Measurements from ENCODE around the gene XIRP2. TPM values are rescaled to one million over a fixed set of nuclear protein-coding genes. Genes with fewer than 3 reads are reported as not detected.

Gene XIRP2
- total and polyA plus RNA-seq, 2 of the 13 experiments (the other 11 are each of a cell fraction or from before 2014, with no cell fraction given) = 0.04 to 0.05 TPM

DNA sequence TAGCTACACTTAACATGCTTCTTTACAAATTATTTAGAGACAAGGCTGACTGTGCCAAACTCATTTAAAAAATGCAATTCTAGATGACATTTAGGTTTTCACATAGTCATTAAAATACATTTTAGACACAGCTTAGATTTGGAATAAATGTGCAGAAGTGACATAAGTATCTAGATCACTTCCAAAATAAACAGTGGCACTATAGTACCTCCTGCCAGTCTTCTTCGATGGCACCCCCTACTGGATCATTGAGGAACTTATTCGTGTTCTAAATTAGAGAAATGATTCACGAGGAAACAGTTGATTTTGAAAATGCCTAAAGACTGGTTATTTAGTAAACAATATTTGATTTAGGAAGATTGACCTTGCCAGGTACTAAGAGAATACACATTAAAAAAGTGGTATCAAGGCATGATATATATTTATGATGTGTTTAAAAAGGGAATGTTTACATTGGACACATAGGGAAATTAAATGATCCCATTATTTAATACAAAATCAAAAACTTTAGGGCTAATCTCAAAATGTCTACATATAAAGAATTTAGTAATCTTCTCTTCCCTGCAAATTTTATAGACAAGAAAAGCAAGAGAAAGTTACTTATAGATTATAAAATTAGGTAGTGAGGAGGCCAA lies 323.9 kb downstream of the XIRP2 start (continued):
- TF ChIP-seq, protein P1, sequence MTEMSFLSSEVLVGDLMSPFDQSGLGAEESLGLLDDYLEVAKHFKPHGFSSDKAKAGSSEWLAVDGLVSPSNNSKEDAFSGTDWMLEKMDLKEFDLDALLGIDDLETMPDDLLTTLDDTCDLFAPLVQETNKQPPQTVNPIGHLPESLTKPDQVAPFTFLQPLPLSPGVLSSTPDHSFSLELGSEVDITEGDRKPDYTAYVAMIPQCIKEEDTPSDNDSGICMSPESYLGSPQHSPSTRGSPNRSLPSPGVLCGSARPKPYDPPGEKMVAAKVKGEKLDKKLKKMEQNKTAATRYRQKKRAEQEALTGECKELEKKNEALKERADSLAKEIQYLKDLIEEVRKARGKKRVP (CRISPR knock-in tag; IDR thresholded peaks at IDR 0.05) = peak in 1 of 2 experiments; percentile 8; a peak in 1 of 4 replicates
- TF ChIP-seq ZSCAN29 (CRISPR knock-in tag; conservative IDR thresholded peaks at IDR 0.05) = no peak
- no peak for TF ChIP-seq ZNF337 (CRISPR knock-in tag; IDR thresholded peaks at IDR 0.05; ENCODE audit: borderline replicate concordance, low read depth)
- TF ChIP-seq IRF1 (CRISPR knock-in tag; IDR thresholded peaks at IDR 0.05; ENCODE audit: low read depth) = no peak
- no peak for TF ChIP-seq ZNF335 (CRISPR knock-in tag; IDR thresholded peaks at IDR 0.05)
- TF ChIP-seq ZNF816 (CRISPR knock-in tag; IDR thresholded peaks at IDR 0.05; ENCODE audit: borderline replicate concordance) = peak; percentile 31; the same call in 1 of the 2 replicates
- TF ChIP-seq ZNF296 (CRISPR knock-in tag; conservative IDR thresholded peaks at IDR 0.05) = no peak
- no peak for TF ChIP-seq GMEB1 (CRISPR knock-in tag; IDR thresholded peaks at IDR 0.05; ENCODE audit: borderline replicate concordance)
- TF ChIP-seq ZBTB42 (CRISPR knock-in tag; IDR thresholded peaks at IDR 0.05) = no peak
- peak; percentile 82 for TF ChIP-seq CTCF (CRISPR knock-in tag; IDR thresholded peaks at IDR 0.05)
- TF ChIP-seq KLF11 (CRISPR knock-in tag; IDR thresholded peaks at IDR 0.05) = no peak
- TF ChIP-seq NKX3-1 (CRISPR knock-in tag; IDR thresholded peaks at IDR 0.05) = no peak
- TF ChIP-seq TRAFD1 (CRISPR knock-in tag; IDR thresholded peaks at IDR 0.05; ENCODE audit: borderline replicate concordance) = no peak
- TF ChIP-seq MEF2D (CRISPR knock-in tag; IDR thresholded peaks at IDR 0.05) = no peak
- TF ChIP-seq TOE1 (CRISPR knock-in tag; IDR thresholded peaks at IDR 0.05) = no peak
- TF ChIP-seq SMC3 (IDR thresholded peaks at IDR 0.05; ENCODE audit: low read length) = peak; percentile 77
- peak; percentile 81 for TF ChIP-seq STAG1 (CRISPR knock-in tag; IDR thresholded peaks at IDR 0.05)
- TF ChIP-seq ZNF558 (CRISPR knock-in tag; IDR thresholded peaks at IDR 0.05; ENCODE audit: borderline replicate concordance) = no peak
- no peak for TF ChIP-seq ZBTB8A (CRISPR knock-in tag; IDR thresholded peaks at IDR 0.05; ENCODE audit: borderline replicate concordance, low read depth)
- no peak for TF ChIP-seq ZFP1 (CRISPR knock-in tag; IDR thresholded peaks at IDR 0.05)
- peak; percentile 58; the same call in 1 of the 2 replicates for TF ChIP-seq RAD21 (CRISPR knock-in tag; IDR thresholded peaks at IDR 0.05)
